Common myeloid progenitor, CD34-positive (primary cell): ENCODE results near the gene MMEL1.

Experiments used
- CTCF ChIA-PET: fragments of 350-600 bp; sonication (Branson Sonifier 250); formaldehyde crosslinking; loops from one replicate; lab custom pipeline; 2021; ENCODE audit warnings: antibody characterized with exemption; lab: Charles Lee
- POLR2A ChIA-PET: fragments of 350-600 bp; sonication (Branson Sonifier 250); formaldehyde crosslinking; loops from one replicate; lab custom pipeline; 2021; ENCODE audit warnings: antibody characterized with exemption; lab: Charles Lee
- DNase-seq, 3 donors: peaks; one replicate each; pipeline versions ENCODE4 v3.0.0 to v3.0.0-alpha.2; 2013
- H3K27ac ChIP-seq, 2 experiments: 1 replicate in 1 of 2; 2 replicates in 1 of 2; pipeline ENCODE4 v1.7.0; 2013; ENCODE audit warnings: inconsistent platforms in 2 of 2, low read length in 2 of 2, mild to moderate bottlenecking in 2 of 2, low read depth in 1 of 2, moderate library complexity in 1 of 2; ENCODE audit not compliant: severe bottlenecking in 2 of 2, insufficient read depth in 1 of 2, poor library complexity in 1 of 2
- H3K27me3 ChIP-seq, 5 experiments: replicated peaks in 2 of 5; 1 replicate in 3 of 5; 2 replicates in 2 of 5; pipeline versions ENCODE4 v1.6.1 to v1.7.0; 2013; ENCODE audit warnings: low read length in 4 of 5, mild to moderate bottlenecking in 2 of 5, moderate library complexity in 2 of 5, inconsistent platforms in 1 of 5; ENCODE audit not compliant: insufficient read depth in 5 of 5, control insufficient read depth in 4 of 5
- H3K36me3 ChIP-seq, 4 experiments: 1 replicate in 2 of 4; 2 replicates in 2 of 4; pipeline versions ENCODE4 v1.6.1 to v1.7.0; 2013; ENCODE audit warnings: low read length in 3 of 4, control low read depth in 1 of 4, mild to moderate bottlenecking in 1 of 4; ENCODE audit not compliant: control insufficient read depth in 4 of 4, insufficient read depth in 4 of 4
- H3K4me1 ChIP-seq, 4 experiments: 1 replicate in 3 of 4; 2 replicates in 1 of 4; pipeline versions ENCODE4 v1.6.1 to v1.7.1; 2013; ENCODE audit warnings: low read length in 3 of 4, mild to moderate bottlenecking in 3 of 4, control low read depth in 1 of 4, inconsistent platforms in 1 of 4, moderate library complexity in 1 of 4; ENCODE audit not compliant: control insufficient read depth in 4 of 4, insufficient read depth in 4 of 4; ENCODE audit errors: control extremely low read depth in 1 of 4
- H3K4me3 ChIP-seq, 7 experiments: 1 replicate in 4 of 7; 2 replicates in 3 of 7; pipeline versions ENCODE4 v1.5.1 to v1.7.0; 2013; ENCODE audit warnings: mild to moderate bottlenecking in 7 of 7, low read length in 6 of 7, moderate library complexity in 6 of 7, inconsistent platforms in 2 of 7, low read depth in 2 of 7, control low read depth in 1 of 7; ENCODE audit not compliant: insufficient read depth in 4 of 7, control insufficient read depth in 1 of 7; ENCODE audit errors: extremely low read depth in 1 of 7
- H3K9me3 ChIP-seq, 5 experiments: 1 replicate in 4 of 5; 2 replicates in 1 of 5; pipeline versions ENCODE4 v1.6.1 to v1.7.1; 2013; ENCODE audit warnings: low read length in 4 of 5, mild to moderate bottlenecking in 2 of 5, inconsistent platforms in 1 of 5, low read depth in 1 of 5, moderate library complexity in 1 of 5; ENCODE audit not compliant: control insufficient read depth in 4 of 5, insufficient read depth in 2 of 5; ENCODE audit errors: control extremely low read depth in 1 of 5
- WGBS: methylation state at CpG from one replicate; pipeline ENCODE4 v1.1.5; 2013; ENCODE audit not compliant: insufficient coverage; 5-methylcytosine and 5-hydroxymethylcytosine counted together

Gene MMEL1

DNA sequence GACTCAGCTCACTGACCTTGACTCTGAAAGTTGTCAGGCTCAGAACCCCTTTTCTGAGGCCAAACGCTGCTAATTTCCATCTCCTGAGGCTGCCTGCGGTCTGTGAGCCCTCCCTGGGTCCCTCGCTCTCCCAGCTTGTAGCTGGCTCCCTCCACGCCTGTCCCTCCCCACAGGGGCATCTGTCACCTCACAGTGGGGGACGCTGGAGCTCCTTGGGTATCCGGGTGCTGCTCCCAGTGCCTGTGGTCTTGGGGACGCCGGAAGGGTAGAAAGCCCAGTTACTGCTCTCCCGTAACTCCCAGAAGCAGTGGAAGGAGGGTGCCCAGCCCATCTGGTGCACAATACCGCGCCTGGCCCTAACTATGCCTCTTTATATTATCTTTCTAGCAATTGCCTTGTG, 13.0 kb upstream of the MMEL1 start:
- H3K36me3 ChIP-seq: no peaks in the 10 kb centered on the region
- 89% methylated on average over 10 of the region's 11 CpGs for WGBS
- POLR2A ChIA-PET: no interaction called here
- peaks cover 0 to 29% (median 19%) of the 10 kb centered on the region in 5 experiments for H3K9me3 ChIP-seq
- peaks cover 0 to 23% (median 20%) of the 10 kb centered on the region in 4 experiments for H3K4me1 ChIP-seq
- H3K4me3 ChIP-seq: no peak overlapping the region
- CTCF ChIA-PET: interaction anchor here (1.5 kb wide), 1 partner anchor 90 kb away, joined by 3 read pairs; the partner anchor contains the start of gene TNFRSF14
- peaks cover 0 to 12% (median 0%) of the 10 kb centered on the region in 5 experiments for H3K27me3 ChIP-seq
- no peak overlapping the region for H3K27ac ChIP-seq
- DNase-seq: no peak

DNA sequence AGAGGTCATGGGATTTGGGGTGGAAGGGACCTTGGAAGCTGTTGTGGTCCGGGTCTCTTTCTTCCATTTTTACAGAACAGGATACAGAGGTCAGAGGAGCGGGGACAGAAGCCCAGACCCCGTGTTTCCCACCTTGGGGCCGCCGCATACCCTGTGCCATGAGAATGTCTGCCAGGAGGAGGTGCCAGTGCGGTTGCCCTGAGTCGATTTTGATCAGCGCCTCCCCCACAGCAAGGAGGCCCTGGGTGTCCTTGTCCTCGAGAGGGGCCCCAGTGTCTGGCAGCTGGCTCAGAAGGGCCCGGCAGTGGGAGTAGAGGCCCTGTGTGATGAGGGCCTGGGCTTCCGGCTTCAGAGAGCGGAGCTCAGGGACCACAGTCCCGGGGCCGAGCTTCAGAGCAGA, 12.3 kb upstream of the MMEL1 start:
- POLR2A ChIA-PET: no interaction called here
- CTCF ChIA-PET: interaction anchor here (0.9 to 1.5 kb wide), 2 partner anchors 25 to 89 kb away, joined by 3 read pairs; partner anchors contain the start of gene TNFRSF14
- H3K27me3 ChIP-seq: peaks cover 0 to 7% (median 0%) of the 10 kb centered on the region in 5 experiments
- no peaks in the 10 kb centered on the region for H3K36me3 ChIP-seq
- peaks cover 0 to 29% (median 19%) of the 10 kb centered on the region in 5 experiments for H3K9me3 ChIP-seq
- 96% methylated on average over 14 of the region's 14 CpGs for WGBS
- H3K4me3 ChIP-seq: no peak overlapping the region
- H3K4me1 ChIP-seq: peaks cover 0 to 23% (median 20%) of the 10 kb centered on the region in 4 experiments
- H3K27ac ChIP-seq: no peak overlapping the region
- no peak for DNase-seq

DNA sequence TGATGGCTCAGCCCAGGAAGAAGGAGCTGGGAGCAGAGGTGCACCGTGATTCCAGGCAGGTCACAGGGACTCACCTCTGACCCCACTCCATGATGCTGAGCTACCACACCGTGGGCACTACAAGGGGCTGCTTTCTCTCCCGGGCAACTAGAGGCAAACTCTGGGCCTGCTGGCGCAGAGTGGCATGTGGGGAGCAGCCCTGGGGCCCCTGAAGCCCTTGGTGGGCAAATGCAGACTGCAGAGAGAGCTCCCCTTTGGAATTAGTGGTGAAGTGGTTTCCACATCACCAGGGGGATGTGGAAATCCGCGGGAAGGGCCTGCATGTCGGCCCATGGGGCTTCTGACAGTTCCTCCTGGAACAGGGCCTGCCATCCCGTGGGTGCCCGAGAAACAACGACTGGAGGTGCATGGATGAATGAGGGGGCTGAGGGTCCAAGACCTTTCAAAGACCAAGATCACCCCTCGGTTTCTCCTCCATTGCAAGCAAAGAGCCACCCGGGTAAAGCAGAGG, 11.8 kb upstream of the MMEL1 start:
- H3K27me3 ChIP-seq: peaks cover 0 to 7% (median 0%) of the 10 kb centered on the region in 5 experiments
- H3K4me1 ChIP-seq: peaks cover 0 to 23% (median 20%) of the 10 kb centered on the region in 4 experiments
- ChIA-PET POLR2A (no interaction called here), CTCF (interaction anchor here (0.9 to 1.5 kb wide), 2 partner anchors 25 to 88 kb away, joined by 3 read pairs; partner anchors contain the start of gene TNFRSF14)
- no peaks in the 10 kb centered on the region for H3K36me3 ChIP-seq
- 95% methylated on average over 8 of the region's 12 CpGs for WGBS
- no peak overlapping the region for H3K4me3 ChIP-seq
- H3K27ac ChIP-seq: no peak overlapping the region
- peaks cover 0 to 29% (median 19%) of the 10 kb centered on the region in 5 experiments for H3K9me3 ChIP-seq
- no peak for DNase-seq

DNA sequence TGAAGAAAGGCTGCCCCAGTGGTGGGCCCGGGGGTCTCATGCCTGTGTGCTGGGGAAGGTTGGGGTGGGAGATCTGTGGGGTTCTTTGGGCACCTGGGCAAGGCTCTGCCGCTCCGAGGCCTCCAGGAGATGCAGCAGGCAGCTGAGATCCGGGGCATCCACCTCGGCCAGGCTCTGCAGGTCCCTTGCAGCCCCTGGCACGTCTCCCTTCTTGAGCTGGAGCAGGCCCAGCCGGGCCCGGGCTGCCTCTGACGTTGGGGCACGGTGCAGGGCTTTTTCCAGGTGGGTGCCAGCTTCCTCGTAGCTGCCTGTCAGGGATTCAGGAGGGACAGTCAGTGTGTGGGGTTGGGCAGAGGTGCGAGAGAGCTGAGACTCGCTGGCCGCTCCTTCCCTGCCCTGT, 11.4 kb upstream of the MMEL1 start:
- Histone ChIP-seq H3K4me1 (peaks cover 0 to 23% (median 20%) of the 10 kb centered on the region in 4 experiments), H3K27me3 (peaks cover 0 to 5% (median 0%) of the 10 kb centered on the region in 5 experiments), H3K27ac (no peak overlapping the region), H3K4me3 (no peak overlapping the region), H3K9me3 (peaks cover 0 to 28% (median 19%) of the 10 kb centered on the region in 5 experiments), H3K36me3 (no peaks in the 10 kb centered on the region)
- ChIA-PET CTCF (interaction anchor here (0.9 to 1.5 kb wide), 3 partner anchors 24 to 88 kb away, joined by 3 read pairs; partner anchors contain the start of gene TNFRSF14), POLR2A (interaction anchor here (1.8 kb wide), 1 partner anchor 88 kb away, joined by 5 read pairs; the partner anchor contains the start of gene TNFRSF14)
- 95% methylated on average over 13 of the region's 14 CpGs for WGBS
- no peak for DNase-seq

DNA sequence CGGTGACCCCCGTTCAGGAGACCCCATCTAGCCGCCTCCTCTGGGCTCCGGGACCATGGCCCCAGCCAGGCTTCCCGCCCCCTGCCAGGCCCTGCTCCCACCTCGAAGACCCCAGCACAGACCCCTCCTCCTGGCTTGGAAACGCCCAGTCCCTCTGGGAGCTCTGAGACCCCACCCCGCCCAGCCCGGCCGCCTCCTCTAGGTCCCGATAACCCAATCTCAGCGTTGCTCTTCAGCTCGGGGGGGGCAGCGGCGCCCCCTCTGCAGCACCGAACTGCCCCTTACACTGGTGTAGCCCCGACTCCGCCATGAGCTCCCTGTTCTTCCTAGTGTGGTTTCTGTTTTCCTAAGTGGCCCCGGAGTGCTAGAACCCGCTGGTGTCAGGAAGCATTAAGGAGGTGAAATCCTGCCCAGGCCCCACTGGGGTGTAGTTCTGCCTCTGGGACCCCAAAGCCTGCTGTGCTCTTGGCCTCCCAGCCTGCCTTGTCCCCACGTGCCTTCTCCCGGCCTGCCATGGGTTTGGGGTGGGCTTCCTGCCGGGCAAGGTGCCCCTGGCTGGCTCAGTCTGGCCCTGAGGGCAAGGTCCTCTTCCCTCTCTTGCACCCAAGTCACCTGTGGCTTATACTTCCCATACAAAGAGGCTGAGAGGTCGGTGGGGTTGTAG, 10.7 kb upstream of the MMEL1 start:
- Histone ChIP-seq H3K9me3 (peaks cover 0 to 21% (median 16%) of the 10 kb centered on the region in 5 experiments), H3K36me3 (no peaks in the 10 kb centered on the region), H3K27ac (no peak overlapping the region), H3K4me1 (peaks cover 0 to 23% (median 20%) of the 10 kb centered on the region in 4 experiments), H3K27me3 (peaks cover 0 to 2% (median 0%) of the 10 kb centered on the region in 5 experiments), H3K4me3 (peak overlapping the region; percentile 40 to 82 (median 79))
- WGBS: 11% methylated on average over 21 of the region's 24 CpGs
- ChIA-PET POLR2A (interaction anchor here (1.8 kb wide), 1 partner anchor 87 kb away, joined by 5 read pairs; the partner anchor contains the start of gene TNFRSF14), CTCF (interaction anchor here (0.9 to 1.0 kb wide), 2 partner anchors 66 to 87 kb away, joined by 3 read pairs; partner anchors contain the start of gene TNFRSF14)
- DNase-seq: no peak

DNA sequence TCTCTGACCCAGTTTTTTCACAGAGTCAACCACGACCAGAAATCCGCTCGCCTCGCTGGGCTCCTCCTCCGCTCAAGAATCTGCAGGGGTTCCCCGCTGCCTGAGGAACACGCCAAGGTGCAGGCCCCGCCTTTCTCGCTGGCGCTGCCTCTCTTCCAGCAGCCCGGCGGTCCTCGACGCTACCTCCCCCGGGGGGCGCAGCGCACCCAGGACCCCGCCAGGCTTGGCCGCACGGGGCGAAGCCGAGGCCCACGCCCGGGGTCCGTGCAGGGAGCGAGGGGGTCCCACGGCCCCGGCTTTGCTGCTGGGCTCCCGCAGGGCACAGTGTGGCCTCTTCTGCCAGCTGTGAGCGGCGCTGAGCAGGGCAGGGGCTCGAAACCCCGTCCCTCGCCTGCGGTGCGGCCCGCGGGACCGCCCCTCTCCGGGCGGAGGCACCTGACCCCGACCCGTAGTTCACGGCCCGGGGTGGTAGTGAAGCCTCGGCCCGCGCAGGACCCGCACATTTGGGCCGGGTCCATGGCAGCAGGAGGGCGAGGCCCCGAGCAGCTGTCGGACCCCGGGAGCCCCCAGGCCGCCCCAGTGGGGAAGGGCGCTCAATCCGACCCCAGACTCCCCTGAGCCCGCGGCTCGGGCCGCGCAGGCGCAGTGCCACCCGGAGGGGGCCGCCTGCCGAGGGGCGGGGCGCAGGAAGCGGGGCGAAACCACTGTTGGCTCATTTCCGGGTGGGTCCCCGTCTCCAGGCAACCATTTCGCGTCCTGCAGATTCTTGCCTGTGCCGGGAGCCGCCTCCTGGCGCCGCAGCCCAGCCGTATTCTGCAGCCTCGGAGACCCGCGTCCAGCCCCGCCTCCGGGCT, 10.0 kb upstream of the MMEL1 start:
- CTCF ChIA-PET: interaction anchor here (1.0 kb wide), 1 partner anchor 87 kb away, joined by 3 read pairs; the partner anchor contains the start of gene TNFRSF14
- peak; percentile 92 to 96 (median 96) for DNase-seq
- peak overlapping the region; percentile 49 to 82 (median 79) for H3K4me3 ChIP-seq
- POLR2A ChIA-PET: interaction anchor here (1.8 kb wide), 1 partner anchor 87 kb away, joined by 5 read pairs; the partner anchor contains the start of gene TNFRSF14
- WGBS: 0% methylated on average over 84 of the region's 84 CpGs
- peak overlapping the region; percentile 50 to 81 for H3K27ac ChIP-seq
- no peaks in the 10 kb centered on the region for H3K36me3 ChIP-seq
- H3K9me3 ChIP-seq: peaks cover 0 to 14% (median 10%) of the 10 kb centered on the region in 5 experiments
- peaks cover 0 to 4% (median 0%) of the 10 kb centered on the region in 5 experiments for H3K27me3 ChIP-seq
- peaks cover 0 to 23% (median 20%) of the 10 kb centered on the region in 4 experiments for H3K4me1 ChIP-seq
